C4-2B (cell line): ENCODE results near the gene LBHD2.

ENCODE experiments used
- ZFX ChIP-seq: fragments of 450-650 bp; IDR thresholded peaks from 2 replicates; pipeline ENCODE4 v1.6.1; 2017
- TF ChIP-seq, protein P1 (sequence below): fragments of 450-650 bp; conservative IDR thresholded peaks from 2 replicates; pipeline ENCODE4 v1.5.1; 2017; ENCODE audit warnings: mild to moderate bottlenecking

DNA sequence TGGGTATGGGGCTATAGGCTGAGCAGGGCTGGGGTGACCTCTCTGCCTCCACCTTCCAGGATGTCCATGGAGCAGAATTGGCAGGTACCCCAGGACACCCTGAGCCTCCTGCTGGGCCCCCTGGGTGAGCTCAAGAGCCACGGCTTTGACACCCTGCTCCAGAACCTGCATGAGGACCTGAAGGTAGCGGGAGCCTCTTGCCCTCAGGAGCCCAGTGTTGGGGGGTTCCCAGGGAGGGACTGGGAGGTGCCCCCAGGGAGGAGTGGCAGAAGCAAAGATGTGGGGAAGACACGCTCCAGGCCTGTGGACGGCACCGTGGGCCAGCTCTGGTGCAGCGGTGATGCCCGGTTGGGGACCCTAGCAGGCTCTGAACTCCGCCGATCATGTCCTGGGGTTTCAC, 47.6 kb downstream of the LBHD2 start:
- TF ChIP-seq, protein P1, sequence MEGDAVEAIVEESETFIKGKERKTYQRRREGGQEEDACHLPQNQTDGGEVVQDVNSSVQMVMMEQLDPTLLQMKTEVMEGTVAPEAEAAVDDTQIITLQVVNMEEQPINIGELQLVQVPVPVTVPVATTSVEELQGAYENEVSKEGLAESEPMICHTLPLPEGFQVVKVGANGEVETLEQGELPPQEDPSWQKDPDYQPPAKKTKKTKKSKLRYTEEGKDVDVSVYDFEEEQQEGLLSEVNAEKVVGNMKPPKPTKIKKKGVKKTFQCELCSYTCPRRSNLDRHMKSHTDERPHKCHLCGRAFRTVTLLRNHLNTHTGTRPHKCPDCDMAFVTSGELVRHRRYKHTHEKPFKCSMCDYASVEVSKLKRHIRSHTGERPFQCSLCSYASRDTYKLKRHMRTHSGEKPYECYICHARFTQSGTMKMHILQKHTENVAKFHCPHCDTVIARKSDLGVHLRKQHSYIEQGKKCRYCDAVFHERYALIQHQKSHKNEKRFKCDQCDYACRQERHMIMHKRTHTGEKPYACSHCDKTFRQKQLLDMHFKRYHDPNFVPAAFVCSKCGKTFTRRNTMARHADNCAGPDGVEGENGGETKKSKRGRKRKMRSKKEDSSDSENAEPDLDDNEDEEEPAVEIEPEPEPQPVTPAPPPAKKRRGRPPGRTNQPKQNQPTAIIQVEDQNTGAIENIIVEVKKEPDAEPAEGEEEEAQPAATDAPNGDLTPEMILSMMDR = no peak
- TF ChIP-seq ZFX = no peak
